Hematopoietic multipotent progenitor cell treated with erythropoietin and hydrocortisone succinate and interleukin-3 and kit ligand, for 15 days (in vitro differentiated cells): Measurements from ENCODE around the gene CDHR5.
A peak's percentile ranks its signal among the peaks of the same experiment; 100 is the strongest.

ENCODE experiments used
- DNase-seq: peaks from one replicate; pipeline ENCODE4 v3.0.0-alpha.2; 2015; ENCODE audit warnings: low spot score

CDHR5 gene

DNA sequence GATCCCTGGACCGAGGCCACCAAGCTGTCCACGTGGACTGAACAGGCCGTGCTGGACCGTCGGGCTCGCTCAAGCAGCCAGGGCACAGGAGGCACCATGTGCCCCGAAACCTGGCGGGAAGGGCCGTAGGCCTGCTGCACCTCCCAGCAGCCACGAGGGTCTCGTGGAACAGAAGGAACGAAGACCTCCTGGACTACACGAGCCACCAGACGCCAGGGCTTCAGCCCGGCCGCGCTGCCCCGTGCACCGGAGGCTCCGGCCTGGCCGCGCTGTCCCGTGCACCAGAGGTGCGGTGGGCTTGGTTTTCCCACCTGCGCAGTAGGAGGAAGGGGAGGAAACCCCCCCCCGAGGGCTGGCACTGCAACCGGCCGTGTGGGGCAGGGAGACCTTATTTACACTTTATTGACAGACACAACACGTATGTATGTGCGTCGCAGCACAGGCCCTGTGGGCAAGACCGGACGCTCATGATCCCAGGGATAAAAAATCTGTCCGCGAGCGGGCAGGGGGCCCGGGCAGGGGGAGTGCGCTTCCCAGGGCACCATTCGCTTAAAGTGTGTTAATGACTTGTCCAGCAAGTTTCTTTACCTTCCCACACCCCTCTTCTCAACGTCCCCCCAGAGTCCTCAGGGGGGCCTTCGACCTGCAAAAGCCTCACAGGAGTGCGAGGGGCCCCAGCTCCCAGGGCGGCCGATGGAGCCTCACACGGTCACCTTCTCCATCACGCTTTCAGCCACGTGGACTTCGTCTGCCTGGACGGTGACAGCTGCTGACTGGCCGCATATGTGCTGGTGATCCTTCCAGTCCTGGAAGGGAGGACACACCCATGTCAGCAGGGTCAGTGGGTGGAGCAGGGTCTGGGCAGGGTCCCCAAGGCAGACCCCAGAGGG, 19.3 kb upstream of the CDHR5 start:
- DNase-seq, result no peak

GRCh38 chr11:643366-643765, 18.6 kb upstream of the CDHR5 start:
- no peak for DNase-seq

GRCh38 chr11:641806-642370, 17.1 kb upstream of the CDHR5 start:
- DNase-seq, result no peak

DNA sequence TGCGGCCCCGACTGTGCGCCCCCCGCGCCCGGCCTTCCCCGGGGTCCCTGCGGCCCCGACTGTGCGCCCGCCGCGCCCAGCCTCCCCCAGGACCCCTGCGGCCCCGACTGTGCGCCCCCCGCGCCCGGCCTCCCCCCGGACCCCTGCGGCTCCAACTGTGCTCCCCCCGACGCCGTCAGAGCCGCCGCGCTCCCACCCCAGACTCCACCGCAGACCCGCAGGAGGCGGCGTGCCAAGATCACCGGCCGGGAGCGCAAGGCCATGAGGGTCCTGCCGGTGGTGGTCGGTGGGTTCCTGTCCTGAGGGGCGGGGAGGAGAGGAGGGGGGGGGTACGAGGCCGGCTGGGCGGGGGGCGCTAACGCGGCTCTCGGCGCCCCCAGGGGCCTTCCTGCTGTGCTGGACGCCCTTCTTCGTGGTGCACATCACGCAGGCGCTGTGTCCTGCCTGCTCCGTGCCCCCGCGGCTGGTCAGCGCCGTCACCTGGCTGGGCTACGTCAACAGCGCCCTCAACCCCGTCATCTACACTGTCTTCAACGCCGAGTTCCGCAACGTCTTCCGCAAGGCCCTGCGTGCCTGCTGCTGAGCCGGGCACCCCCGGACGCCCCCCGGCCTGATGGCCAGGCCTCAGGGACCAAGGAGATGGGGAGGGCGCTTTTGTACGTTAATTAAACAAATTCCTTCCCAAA, 15.4 kb upstream of the CDHR5 start:
- DNase-seq, result no peak

DNA sequence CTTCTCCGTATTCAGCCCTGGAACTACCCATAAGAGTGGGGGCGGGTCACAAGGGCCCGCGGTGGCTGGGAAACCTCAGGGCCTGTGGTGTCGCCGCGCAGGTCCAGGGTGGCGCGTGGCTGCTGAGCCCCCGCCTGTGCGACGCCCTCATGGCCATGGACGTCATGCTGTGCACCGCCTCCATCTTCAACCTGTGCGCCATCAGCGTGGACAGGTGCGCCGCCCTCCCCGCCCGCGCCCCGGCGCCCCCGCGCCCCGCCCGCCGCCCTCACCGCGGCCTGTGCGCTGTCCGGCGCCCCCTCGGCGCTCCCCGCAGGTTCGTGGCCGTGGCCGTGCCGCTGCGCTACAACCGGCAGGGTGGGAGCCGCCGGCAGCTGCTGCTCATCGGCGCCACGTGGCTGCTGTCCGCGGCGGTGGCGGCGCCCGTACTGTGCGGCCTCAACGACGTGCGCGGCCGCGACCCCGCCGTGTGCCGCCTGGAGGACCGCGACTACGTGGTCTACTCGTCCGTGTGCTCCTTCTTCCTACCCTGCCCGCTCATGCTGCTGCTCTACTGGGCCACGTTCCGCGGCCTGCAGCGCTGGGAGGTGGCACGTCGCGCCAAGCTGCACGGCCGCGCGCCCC, 14.7 kb upstream of the CDHR5 start:
- DNase-seq, result no peak

DNA sequence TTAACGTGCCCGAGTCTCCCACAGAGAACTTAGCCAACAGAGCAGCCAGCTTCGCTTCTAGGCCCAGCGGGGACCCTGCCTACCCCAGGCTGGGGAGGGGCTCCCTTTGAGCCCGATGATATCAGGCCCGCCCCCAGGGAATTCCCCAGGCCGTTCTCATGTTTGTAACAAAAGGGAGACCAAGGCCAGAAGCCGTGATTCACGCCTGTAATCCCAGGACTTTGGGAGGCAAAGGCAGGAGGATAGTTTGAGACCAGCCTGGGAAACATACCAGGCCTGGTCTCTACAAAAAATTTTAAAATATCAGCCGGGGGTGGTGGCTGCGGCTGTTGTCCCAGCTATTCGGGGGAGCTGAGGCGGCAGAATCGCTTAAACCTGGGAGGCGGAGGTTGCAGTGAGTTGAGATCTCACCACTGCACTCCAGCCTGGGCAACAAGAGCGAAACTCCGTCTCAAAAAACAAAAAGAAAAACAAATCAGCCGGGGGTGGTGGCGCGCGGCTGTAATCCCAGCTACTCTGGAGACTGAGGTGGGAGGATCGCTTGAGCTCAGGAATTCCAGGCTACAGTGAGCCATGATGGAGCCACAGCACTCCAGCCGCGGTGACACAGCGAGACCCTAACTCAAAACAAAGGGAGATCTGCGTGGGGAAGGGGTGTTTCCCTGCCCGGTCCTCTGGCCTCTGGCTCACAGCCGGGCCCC, 14.0 kb upstream of the CDHR5 start:
- DNase-seq, result no peak

DNA sequence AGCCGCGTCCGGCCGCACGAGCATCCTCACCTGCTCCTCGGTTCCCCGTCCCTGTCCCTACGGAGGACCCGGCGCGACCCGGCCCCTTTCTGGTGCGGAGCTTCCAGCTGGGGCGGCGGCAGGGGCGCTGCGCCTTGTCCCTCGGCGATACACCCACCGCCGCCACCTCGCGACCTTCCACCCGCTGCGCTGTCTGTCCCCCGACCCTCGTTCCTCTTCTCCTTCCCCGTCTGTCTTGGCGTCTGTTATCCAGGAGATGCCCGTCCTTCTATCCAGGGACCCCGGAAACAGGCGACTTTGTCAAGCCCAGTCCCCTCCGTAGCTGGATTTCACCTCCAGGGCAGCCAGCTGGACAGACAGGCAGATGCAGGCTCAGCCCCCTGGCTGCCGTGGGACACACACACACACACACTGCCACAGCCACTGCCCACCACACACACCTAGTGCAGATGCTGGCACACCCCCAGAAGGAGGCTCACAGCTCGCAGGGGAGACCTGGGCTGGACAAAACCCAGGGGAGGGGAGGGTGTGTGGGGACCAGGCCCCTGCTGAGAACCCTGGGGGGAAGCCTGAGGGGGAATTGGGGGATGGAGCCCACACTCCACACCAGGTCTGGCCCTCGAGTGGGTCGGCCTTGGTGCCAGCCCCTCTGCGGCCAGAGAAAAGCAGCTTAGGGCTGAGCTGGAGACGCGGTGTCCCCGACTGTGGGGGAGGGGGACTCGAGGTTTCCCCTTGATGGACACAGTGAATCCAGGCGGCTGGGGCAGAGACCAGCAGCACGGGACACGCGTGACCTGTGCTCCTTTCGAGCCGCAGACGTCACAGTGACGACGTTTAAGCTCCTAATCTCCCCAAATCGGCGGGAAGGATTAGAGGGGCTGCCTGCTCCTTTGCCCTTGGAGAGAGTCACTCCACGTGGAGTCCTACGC, 13.1 kb upstream of the CDHR5 start:
- DNase-seq, result no peak

- DNase-seq, result no peak
Measured at GRCh38 chr11:637333-637592, 12.5 kb upstream of the CDHR5 start.

GRCh38 chr11:636511-637332, 12.0 kb upstream of the CDHR5 start, which contains the start of gene DRD4:
Gene DRD4 (plus strand): TSS chr11:637269. CDS start chr11:637305, 36 bp downstream.
- no peak for DNase-seq

DNA sequence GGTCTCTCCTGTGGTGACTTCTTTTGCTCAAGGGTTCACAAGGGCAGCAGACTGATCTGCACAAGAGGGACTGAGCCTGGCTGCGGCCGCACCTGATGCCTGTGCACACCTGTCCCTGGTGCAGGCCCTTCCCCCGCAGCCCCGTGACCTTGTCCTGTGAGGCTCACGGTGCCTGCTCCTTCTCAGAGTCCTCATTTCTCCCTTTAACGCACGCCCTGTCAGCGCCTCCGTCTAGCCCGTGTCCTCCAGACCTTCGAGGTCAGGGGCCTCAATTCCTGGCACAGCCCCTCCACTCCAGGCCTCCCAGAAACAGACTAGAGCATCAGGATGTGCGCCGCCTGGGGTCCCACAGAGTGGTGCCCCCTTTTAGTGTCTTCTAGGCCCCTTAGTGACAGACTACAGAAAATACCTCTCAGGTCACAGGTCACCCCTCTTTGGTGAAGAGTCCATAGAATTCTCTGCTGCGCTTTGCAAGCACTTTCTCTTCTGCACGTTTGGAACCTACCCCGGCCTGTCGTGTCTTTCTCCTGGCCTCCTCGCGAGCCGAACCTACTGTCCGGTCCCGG, 11.3 kb upstream of the CDHR5 start:
- no peak for DNase-seq

DNA sequence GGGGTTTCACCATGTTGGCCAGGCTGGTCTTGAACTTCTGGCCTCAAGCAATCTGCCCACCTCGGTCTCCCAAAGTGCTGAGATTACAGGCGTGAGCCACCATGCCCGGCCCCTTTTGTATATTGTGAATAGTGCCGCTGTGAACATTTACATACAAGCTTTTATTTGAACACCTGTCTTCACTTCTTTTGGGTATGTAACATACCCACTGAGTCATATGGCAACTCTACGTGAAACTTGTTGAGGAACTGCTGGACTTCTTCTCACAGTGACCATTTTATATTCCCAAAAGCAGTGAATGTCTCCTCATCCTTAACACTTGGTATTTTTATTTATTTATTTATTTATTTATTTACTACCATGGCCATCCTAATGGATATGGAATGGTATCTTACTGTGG, 6.1 kb upstream of the CDHR5 start:
- DNase-seq, result no peak

- no peak for DNase-seq
Measured at GRCh38 chr11:629237-629583, 4.5 kb upstream of the CDHR5 start.

DNA sequence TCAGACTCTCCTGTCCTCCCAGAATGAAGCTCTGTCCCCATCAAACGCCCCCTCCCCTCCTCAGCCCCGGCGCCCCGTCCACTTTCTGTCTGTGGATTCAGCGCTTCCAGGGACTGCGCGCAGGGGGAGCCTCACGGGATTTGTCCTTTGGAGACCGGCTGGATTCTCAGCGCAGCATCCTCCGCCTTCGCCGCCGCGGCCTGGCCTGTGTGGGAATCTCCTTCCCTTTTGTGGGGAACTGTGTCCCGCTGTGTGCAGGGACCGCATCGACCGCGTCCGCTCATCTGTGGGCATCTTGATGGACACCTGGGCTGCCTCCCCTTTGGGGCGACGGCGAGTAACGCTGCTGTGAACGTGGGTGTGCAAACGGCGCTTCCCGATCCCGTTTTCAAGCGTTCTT, 3.3 kb upstream of the CDHR5 start:
- no peak for DNase-seq

- no peak for DNase-seq
Measured at GRCh38 chr11:627308-627576, 2.5 kb upstream of the CDHR5 start.

- DNase-seq, result no peak
Measured at GRCh38 chr11:626475-627307, 1.9 kb upstream of the CDHR5 start, which contains the start of gene SCT. Gene SCT (minus strand): TSS chr11:627181. CDS start chr11:627143, 38 bp downstream.

- no peak for DNase-seq
Measured at GRCh38 chr11:625636-626268, 997 bp upstream of the CDHR5 start.

GRCh38 chr11:623999-624704, 603 bp downstream of the CDHR5 start:
- peak; percentile 70 for DNase-seq

DNA sequence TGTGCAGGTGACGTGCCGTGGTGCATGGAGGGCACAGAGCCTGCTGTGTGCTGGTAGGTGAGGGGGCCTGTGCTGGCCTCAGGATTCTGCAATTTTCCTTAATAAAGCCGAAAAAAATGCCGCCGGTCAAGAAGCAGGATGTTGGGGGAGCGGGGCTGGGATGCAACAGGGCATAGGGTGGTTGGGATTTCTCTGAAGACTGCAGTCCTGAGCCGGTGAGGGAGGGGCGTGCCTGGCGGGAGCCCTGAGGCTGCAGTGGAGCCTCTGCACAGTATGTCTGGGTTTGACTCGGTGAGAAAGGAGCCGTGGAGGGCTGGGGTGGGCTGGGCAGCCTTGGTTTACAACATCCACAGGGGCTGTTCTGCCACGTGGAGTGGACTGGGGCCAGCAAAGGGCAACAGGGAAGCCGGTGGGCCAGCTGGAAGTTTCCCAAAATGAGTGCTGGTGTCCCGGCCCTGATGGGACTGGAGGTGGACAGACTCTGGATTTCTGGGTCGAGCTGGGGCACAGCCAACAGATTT, 1.3 kb downstream of the CDHR5 start:
- DNase-seq, result no peak
